A172 (cell line): ENCODE data around the gene DDR2. TPM values are rescaled to one million over a fixed set of nuclear protein-coding genes. Genes with fewer than 3 reads are reported as not detected.
"Not testable (repeated sequence)": the region's sequence is repeated elsewhere in the genome, so short reads cannot be mapped to it uniquely, and the experiment has no call there.

Source experiments
- DNase-seq: peaks from one replicate; pipeline ENCODE4 v3.0.0-alpha.2; 2015; ENCODE audit warnings: low spot score
- total RNA-seq: library from RNA; depleted of rRNA; stranded (reverse); fragments of >200 nt; shearing (Covaris generic); gene quantifications from 2 replicates; pipeline ENCODE4 v1.2.3, GENCODE V29; 2014

DDR2 gene
- total RNA-seq, 1 experiment from 2014 or later: 73.0 TPM

DNA sequence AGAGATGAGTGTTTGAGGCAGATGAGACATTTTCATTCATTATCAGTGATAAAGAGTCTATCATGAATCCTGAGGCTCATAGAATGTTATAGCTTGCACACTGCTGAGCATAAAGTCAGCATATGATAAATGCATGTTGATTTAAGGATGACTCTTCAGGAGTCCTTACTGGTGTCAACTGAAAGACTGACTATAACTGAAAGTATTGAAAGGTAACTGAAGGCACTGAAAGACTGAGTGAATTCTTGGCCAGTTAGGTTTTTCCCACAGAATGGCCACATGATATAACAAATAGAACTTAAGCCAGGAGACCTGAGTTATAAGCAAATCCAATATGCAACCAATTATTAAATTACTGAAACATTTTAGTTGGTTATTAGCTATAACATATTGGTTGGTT, 89.2 kb downstream of the DDR2 start:
- DNase-seq: no peak

DNA sequence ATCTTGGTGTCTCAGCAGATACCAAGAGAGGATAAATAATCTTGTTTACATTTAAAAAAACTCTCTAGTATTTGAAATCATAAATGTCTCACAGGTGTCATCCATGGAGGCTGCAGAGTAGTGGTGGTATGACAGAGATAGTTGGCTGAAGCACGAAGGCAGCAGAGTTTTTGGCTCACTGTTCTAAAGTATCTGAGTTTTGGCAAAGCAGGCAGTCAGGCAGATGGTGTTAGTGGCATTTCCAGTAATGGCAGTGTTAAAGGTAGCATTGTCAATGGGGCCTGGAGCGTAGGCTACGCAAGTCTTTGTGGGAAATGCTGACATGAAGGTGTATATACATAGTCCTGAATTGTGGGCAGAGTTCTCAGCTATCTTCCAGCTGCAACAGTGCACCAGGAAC, 89.8 kb downstream of the DDR2 start:
- no peak for DNase-seq

DNA sequence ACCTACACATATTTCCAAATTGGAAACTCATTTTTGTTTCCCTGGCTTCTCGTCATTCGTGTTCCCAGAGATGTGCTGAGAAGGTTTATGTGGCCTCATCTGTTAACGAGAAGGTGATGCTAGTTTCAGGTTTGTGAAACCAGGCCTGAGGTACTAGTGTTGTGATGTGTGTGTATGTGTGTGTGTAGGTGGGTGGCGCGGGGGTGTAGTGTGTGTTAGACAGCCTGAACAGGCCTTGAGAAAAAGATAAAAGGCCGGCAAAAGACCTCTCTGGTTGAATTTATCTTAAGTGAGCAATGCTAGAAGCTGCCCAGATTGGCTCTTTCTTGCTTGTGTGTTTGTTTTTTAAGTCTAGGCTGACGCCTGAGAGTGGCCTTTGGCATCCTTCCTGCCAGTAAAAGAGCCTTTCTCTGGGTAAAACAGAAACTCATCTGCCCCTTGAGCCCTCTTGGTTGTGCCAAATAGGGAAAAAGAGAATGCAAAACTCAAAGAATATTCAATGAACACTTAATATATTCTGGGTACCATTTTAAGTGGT, 92.4 kb downstream of the DDR2 start:
- DNase-seq: no peak

DNA sequence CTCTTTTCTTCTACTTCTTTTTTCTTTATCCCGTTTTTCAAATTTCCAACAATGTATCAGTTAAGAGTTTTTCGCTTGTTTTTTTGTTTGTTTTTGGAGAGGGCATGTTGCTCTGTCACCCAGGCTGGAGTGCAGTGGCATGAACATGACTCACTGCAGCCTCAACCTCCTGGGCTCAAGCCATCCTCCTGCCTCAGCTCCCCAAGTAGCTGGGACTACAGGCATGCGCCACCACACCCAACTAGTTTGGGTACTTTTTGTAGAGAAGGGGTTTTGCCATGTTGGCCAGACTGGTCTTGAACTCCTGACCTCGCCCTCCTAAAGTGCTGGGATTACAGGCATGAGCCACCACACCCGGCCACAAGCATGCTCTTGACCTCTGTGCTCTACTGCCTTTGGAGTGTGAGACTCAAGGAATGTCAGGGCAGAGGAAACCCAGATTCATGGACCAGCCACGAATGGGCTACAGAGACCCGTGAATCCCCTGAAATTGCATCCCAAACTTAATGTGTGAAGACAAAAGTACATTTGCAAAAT, 93.1 kb downstream of the DDR2 start:
- DNase-seq: no peak

DNA sequence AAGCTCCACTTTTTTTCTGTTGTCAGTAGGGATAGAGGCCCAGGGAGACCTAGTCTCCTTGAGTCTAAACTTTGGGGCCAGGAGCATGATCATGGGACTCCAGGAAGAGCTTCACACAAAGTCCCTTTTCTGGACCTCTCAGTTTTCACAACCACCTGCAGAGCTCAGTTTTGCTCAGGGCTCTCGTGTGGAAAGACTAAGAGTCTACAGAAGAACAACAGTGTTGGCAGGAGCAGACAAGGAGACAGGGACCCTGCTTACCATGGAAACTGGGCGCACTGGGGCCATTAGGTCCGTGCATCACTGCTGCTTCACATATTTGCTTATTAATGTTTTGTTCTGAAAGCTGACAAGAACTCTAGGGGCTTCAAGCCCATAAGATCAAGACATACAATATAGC, 94.3 kb downstream of the DDR2 start:
- no peak for DNase-seq

DNA sequence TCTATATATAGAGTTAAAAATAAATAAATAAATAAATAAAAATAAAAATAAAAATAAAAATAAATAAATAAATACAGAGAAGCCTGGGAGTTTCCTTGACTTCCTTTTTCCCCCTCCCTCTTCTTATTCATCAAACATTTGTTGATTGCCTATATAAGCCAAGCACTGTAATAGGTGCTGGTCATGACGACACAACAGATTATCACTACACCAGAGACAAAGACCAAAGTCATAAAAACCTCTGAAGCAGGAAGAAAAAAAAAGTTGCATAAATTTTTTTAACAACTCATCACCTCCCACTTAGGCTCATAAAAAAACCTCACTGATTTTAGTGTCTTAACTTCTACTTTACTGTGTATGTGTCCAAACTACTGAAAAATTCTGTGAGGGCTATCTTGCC, 95.2 kb downstream of the DDR2 start:
- not testable (repeated sequence) for DNase-seq

DNA sequence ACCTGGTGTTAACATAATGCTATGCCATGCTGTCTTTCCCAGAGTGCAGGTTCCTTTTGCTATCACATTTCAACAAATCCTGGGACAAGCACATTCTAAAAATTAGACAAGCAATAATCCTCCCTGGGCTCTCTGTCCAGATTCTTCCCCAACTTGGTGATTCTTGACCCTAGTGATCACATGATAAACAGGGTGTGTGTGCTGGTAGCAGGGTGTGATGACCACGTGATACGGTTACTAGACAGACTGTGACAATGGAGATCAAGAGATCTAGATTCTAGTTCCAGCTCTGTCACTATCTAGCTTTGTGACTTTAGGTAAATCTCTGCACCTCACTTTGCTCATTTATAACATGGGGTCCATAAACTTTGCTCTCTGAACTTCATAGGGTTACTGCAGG, 96.3 kb downstream of the DDR2 start:
- no peak for DNase-seq

DNA sequence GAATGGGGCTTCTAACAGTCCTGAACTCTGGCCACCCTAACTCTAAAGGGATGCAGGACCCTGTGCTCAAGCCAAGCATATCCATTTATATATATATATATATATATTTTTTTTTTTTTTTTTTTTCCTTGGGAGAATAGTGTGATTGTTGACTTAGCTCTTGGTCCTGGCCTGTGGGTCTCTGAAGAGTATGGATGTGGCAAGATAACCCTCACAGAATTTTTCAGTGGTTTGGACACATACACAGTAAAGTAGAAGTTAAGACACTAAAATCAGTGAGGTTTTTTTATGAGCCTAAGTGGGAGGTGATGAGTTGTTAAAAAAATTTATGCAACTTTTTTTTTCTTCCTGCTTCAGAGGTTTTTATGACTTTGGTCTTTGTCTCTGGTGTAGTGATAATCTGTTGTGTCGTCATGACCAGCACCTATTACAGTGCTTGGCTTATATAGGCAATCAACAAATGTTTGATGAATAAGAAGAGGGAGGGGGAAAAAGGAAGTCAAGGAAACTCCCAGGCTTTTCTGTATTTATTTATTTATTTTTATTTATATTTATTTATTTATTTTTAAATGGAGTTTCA, 97.0 kb downstream of the DDR2 start:
- not testable (repeated sequence) for DNase-seq

DNA sequence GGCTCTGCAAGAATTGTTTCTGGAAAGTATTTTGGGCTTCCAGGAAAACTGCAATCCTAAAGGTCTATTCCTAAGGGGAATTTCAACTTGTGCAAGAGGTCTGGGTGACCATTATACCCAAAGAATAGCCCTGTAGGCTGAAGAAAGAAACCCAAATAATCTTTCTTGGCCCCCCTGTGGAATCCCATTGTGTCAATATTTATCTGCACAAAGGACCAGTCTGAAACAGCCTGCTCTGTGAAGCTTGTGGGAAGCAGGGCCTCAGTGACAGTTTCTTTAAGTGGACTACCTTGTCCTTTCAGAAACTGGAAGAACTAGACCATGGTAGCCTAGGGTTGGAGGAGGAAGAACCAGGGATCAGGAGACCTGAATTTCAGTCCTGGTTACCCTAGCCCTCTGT, 99.8 kb downstream of the DDR2 start:
- no peak for DNase-seq

DNA sequence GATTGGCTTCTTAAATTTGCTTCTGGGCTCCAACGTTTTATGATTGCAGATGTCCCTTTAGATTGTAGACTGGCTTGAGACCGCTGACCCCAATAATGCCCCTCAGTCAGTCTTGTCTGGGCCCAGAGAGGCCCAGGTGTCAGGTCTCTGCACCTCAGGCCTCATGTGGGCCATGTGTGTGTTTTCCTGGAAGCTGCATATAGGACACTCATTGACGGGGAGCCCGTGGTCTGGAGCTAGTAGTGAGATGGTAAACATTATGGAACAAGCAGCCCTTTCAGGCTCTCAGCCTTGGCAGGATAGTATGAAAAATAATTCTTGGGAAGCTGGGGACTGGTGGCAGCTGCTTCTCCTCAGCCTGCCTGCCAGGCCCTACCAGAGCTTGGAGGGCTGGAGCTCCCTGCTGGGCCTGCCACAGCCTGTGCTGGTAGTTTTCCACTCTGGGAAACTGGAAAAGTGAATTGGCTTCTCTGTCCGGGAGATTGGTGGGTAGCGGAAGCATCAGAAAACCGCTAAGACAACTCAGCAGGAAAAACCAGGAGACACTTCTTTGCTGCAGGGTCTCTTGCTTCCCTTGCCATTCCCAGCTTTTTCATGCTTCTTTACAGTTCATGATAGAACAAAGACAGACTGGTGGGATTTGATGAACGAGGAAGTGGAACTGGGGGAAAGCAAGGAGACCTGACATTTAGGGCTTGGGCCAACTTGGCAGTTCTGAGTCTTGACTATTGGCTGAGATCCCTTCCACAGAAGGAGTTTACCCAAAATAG, 100.5 kb downstream of the DDR2 start:
- no peak for DNase-seq

DNA sequence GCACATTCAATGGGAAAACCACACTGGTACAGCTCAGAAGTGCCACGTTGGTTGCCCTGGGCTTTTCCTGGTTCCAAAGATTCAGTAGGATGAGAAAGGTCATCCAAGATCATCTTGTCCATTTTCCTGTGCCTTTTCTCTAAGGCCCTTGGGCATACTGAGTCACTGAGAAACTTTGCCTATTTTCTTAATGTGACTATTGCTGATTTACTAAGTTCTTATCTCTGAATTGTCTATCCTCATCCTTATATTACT, 101.0 kb downstream of the DDR2 start:
- no peak for DNase-seq

DNA sequence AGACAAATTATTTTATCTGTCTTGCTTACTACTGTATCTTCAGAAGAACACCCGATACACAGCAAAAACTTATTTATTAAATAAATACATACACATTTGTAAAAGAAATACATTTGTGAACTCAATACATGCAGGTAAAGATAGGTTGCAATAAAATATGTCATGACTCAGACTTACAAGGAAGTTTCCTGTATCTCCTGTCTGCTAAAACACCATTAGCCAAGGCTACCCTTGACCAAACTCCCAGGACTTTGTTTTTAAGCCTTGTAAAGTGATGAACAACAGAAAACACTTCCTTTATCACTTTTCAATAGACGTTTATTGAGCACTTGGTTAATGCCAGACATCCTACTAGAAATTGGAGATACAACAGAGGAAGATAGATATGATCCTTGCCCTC, 101.8 kb downstream of the DDR2 start:
- no peak for DNase-seq

DNA sequence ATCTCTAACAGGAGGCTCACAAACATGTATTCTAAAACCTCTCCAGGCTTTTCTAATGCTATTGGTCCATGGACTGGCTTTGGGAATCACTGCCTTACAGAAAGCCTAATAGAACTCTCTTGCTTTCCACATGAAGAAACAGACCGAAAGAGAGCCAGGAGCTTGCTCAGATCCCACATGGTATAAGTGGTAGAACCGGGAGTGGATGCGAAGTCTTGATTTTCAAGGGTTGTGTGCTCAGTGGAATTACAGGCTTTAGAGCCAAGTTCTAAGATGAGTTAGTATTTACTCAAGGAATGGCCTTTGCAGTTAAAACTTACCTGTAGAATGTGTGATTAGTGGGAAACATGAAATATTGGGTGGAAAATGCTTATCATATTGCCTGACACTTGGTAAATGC, 103.9 kb downstream of the DDR2 start:
- DNase-seq: no peak

DNA sequence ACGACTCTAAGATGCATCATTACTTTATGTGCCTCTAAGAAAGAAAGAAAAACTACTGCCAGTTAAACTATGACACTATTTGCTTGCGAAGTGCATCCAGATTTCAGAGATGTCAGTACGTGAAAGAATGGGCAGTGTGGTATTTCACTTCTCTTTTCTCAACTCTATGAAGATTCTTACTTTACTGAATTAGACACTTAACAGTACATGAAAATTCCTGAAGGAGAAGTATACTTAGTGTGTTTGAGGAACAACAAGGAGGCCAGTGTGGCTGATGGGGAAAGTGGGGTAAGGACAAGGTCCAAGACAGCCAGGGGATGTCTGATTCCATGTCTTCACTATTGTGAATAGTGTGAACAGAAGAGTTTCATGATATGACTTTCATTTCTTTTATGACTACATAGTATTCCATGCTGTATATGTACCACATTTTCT, 104.4 kb downstream of the DDR2 start:
- DNase-seq: no peak

DNA sequence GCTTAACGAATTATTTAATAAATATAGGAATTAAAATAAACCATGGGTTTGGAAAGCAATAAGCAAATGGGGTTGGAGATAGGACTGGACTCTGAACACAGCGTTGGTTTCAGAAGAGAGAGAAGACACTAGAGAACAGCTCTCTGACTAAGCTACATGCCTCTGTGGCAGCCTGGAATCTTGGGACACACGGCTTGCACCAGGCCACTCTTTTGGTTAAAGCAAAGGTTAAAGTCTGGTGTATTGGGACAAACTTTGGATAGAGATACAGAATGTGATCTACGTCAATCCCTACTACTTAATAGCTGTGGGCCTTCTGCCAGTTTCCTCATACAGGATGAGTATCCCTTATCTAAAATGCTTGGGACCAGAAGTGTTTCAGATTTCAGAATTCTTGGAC, 108.5 kb downstream of the DDR2 start:
- DNase-seq: no peak

DNA sequence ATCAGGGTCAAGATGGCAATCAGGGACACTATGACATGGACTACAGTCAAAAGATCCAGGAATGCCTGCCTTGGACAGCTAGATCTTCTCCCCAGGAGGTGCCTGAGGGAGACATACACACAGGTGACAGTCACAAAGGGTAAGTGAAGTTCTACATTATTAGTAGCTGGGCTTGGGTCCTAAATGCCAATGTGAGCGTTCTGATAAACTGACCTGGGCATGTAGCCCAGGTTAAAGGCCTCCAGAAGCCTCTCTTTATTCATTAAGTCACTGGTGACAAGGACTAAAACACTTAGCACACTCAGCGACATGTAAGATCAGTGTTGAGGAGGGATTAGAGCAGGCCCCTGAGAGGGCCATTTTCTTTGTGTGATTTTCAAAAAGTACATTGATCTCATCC, 109.3 kb downstream of the DDR2 start:
- no peak for DNase-seq

DNA sequence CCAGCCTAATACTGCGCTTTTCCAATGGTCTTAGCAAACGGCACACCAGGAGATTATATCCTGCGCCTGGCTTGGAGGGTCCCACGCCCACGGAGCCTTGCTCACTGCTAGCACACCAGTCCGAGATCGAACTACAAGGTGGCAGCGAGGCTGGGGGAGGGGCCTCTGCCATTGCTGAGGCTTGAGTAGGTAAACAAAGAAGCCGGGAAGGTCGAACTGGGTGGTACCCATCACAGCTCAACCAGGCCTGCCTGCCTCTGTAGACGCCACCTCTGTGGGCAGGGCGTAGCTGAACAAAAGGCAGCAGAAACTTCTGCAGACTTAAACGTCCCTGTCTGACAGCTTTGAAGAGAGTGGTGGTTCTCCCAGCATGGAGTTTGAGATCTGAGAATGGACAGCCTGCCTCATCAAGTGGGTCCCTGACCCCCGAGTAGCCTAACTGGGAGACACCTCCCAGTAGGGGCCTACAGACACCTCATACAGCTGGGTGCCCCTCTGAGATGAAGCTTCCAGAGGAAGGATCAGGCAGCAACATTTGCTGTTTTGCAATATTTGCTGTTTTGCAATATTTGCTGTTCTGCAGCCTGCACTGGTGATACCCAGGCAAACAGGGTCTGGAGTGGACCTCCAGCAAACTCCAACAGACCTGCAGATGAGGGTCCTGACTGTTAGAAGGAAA, 114.1 kb downstream of the DDR2 start:
- not testable (repeated sequence) for DNase-seq

DNA sequence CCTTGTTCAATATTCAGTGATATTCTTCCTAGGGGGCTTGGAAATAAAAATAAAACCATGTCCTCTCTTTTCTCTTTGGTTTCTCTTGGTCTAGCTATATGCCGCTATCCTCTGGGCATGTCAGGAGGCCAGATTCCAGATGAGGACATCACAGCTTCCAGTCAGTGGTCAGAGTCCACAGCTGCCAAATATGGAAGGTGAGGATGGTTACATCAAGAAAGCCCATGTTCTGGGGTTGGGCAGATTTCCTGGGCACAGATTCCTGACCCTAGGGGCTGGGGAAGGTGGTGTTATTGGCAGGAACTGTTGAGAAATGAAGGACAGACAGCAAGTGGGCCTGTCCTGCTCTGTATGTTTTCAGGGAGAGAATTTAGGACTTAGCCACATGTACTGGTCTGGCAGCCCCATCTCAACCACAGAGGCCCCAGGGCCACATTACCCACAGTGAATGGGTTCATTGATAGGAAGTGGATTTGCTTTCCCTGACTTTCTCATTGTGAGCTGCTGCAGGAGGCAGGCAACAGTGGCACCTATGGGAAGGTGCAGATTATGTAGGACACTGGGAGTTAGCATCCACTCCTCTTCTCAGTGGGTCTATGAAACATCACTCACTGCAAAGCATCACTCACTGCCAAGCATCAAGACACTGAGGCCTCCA, 120.9 kb downstream of the DDR2 start:
- no peak for DNase-seq

DNA sequence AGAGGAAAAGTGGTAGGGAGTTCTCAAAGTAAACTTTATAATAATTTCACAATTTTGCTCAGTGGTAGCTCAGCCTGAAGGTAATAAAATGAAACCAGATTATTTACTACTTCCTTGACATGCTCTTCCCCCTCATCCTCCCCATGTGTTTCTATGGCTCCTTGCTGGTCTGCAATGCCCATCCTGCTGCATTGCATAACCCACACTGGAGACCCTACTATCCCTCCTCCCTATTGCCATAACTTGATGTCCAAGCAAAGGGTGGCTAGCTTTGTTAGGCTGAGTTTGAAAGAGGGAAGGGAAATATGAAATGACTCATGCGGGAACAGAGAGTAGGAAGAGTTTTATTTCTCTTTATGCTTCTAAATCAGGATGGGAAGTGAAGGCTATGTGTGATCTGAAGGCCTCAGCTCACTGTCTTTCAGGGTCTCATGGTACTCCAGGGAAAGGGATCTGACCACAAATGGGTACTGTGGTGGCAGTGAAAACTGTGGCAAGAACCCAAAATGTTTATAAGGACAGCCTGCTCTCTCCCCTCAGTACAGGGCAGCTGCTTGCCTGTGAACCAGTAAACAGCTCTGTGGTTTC, 121.8 kb downstream of the DDR2 start:
- DNase-seq: no peak

DNA sequence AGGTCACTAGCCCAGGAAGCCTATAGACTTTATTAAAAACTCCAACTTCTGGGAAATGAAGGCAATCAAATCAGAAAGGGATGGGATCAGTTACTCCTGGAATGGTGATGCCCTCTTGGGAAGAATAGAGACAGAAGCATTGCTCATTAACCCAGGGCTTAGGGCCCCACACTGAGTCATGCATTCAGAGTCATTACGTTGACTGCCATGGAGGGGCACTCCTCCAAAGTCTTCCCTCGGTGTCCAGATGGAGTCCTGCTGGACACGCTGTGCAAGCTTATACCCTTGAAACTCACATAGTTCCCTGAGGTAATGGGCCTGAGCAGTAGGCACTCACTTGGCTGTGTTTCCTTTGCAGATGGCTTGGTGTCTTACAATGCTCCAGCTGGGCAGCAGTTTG, 123.0 kb downstream of the DDR2 start:
- no peak for DNase-seq

DNA sequence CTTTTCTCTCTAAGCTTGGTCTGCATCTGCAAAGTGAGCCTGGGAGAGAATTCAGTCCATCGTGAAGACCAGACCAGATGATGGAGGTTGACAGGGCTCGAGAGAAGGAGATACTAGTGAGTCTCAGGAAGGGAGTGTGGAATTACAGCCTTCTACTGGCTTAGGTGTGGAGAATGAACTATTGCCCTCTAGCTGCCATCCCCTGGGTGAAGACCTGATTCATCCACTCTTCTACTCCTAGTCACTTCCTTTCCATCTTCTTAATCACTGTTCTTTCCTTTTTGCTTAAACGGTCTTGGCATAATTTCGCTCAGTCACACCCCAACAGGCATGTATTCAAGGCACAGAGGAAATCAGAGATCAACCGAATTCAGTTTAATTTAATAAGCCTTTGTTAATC, 124.3 kb downstream of the DDR2 start:
- DNase-seq: peak; percentile 64

DNA sequence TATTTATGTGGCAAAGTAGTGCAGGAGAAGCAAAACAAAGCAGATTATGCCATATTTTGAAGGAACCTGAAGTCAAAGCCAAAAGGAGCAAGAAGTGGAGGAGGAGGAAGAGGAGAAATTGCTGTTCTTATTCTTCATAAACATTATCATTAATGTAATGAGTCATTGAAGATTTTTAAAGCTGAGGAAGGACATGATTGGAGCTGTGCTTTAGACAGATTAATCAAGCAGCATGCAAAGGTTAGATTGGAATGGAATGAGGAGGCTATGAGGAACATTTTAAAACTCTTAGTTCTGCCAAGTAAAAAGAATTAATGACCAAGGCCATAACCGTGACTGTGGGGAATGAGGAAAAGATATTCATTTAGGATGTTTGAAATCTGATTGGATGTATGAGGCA, 125.2 kb downstream of the DDR2 start:
- no peak for DNase-seq
